ENCODE results near the gene TOX3. TPM values are rescaled to one million over a fixed set of nuclear protein-coding genes. Genes with fewer than 3 reads are reported as not detected.

TOX3 gene
- total and polyA plus RNA-seq, 2 of the 8 experiments (the other 6 are each of a cell fraction or from before 2014, with no cell fraction given): 16.7 to 31.2 TPM

GRCh38 chr16:52424591-52424990 lies 122.4 kb downstream of the TOX3 start (continued):
- no peak for TF ChIP-seq SRF (IDR thresholded peaks at IDR 0.05; ENCODE audit: low read depth, low read length)

Data from H1 (cell line).